ENCODE data around the gene NTF4.
A peak's percentile ranks its signal among the peaks of the same experiment; 100 is the strongest.

DNA sequence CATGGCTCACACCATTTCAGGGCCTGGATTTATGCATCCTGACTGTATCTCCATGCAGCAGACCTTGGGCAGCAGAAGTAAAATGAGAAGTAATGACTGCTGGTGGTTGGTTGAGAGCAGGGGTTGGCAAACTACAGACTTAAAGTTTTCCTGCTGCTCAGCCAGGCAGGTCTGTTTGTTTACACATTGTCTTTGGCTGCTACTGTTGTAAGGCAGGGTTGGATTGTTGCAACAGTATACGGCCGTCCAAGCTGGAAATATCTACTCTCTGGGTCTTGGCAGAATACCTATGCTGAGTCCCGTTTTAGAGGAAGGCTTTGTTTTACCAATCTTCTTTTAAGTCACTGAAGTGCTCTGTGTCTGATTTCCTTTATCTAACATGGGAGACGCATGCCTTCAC lies 34.2 kb upstream of the NTF4 start:
- TF ChIP-seq TAF1 (IDR thresholded peaks at IDR 0.05; ENCODE audit: low read depth, low read length) (no peak), POLR2AphosphoS5 (IDR thresholded peaks at IDR 0.05; ENCODE audit: low read depth, low read length) (0 out of 2 replicates have a peak, but pooled peaks have one; percentile 21)

Measured in GM12891 (cell line).